ENCODE results near the gene IGBP1.
"Not testable (repeated sequence)": the region's sequence is repeated elsewhere in the genome, so short reads cannot be mapped to it uniquely, and the experiment has no call there.

IGBP1 gene

DNA sequence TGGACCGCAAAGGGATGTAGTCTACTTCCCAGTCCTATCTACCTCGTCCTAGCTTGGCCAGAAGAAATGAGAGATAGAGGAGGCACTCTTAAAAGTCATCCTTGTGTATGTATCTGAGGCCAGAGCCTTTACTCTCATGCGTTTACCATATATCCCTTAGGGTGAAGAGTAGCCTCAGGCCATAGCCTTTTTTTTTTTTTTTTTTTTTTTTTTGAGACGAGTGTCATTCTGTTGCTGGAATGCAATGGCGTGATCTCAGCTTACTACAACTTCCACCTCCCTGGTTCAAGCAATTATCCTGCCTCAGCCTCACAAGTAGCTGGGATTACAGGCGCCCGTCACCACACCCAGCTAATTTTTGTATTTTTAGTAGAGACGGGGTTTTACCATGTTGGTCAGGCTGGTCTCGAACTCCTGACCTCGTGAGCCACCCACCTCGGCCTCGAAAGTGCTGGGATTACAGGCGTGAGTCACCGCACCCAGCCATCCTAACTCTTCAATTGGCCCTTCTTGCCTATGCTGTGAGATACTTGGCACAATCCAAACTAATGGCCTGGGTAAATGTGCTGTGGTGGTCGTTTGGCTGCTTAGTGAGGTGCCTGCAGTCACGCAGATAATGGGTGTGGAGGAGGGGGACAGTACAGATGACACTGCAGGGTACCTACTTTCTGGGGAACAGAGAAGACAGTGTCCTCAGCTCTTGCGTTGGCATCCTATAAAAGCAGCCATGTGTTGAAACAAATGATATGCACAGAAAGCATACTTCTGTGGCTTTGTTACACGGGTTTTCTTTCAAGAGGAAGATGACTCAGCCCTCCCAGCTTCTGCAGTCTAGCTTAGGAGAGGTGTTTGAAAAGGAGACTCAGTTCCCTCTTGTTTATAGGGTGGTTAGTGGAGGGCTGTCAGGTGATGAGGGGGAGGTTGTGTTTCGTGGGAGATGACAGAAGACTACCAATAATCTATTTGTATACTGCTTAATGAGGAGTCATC, 33.6 kb downstream of the IGBP1 start:
- in situ Hi-C loops (cut with MboI; ENCODE audit: low sequenced_read_pairs), result no loop called here

- in situ Hi-C loops (cut with MboI; ENCODE audit: low sequenced_read_pairs), result no loop called here
Measured at GRCh38 chrX:70168238-70169188, 35.3 kb downstream of the IGBP1 start.

- in situ Hi-C loops (cut with MboI; ENCODE audit: low sequenced_read_pairs), result no loop called here
Measured at GRCh38 chrX:70169281-70169680, 36.0 kb downstream of the IGBP1 start.

GRCh38 chrX:70171624-70172023, 38.4 kb downstream of the IGBP1 start:
- in situ Hi-C loops (cut with MboI; ENCODE audit: low sequenced_read_pairs), result no loop called here

DNA sequence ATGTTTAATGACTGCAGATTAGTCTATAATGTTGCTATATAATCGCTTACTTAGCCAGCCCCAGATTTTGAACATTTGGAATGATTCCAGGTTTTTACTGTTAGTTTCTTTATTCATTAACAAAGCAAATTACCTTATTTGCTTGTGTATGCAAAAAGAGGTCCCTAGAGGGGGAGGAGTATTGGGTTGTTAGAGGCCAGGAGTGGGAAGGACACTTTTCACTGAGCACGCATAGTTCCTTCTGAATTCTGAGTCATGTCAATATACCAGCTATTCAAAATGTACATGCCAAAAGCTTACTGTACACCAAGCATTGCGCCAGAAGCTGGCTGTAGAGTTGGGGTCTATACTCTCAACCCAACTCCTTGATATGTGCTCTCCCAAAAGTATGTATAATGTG, 39.0 kb downstream of the IGBP1 start:
- in situ Hi-C loops (cut with MboI; ENCODE audit: low sequenced_read_pairs), result no loop called here

DNA sequence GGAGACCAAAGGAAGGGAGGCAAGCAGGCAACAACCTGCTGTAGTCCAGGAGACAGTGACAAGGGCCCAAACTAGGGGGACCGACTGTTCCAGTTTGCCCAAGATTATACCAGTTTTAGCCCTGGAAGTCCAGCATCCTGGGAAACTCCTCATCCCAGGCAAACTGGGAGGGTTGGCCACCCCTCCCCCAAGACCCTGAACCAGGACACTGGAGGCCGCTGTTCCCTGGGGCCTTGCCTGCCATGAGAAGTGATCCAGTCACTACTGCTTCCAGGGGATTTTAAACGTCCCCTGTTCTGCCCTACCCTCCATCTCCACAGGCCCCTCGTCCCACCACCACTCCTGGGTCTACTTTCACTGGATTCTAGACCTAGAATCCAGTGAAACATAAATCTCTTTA, 39.7 kb downstream of the IGBP1 start:
- in situ Hi-C loops (cut with MboI; ENCODE audit: low sequenced_read_pairs), result no loop called here

GRCh38 chrX:70174754-70175153, 41.5 kb downstream of the IGBP1 start:
- in situ Hi-C loops (cut with MboI; ENCODE audit: low sequenced_read_pairs), result no loop called here

DNA sequence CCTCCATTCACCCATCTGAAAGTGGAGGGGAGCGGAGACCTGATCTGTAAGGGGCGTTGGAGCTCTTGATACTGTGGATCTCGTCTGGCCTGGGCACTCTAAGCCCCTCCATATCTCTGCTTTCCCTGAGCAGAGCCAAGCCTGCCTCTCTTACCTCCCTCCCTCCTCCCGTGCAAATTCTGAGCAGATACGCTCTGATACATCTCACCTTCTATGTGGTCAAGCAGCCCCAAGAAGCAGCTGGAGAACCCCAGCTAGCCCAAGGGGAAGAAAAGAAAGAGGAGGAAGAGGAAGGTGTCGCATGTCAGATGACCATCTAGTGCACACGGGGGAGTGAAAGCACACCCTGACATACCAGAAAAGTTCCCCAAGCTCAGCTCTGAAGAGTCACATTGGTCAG, 42.1 kb downstream of the IGBP1 start:
- in situ Hi-C loops (cut with MboI; ENCODE audit: low sequenced_read_pairs), result no loop called here

DNA sequence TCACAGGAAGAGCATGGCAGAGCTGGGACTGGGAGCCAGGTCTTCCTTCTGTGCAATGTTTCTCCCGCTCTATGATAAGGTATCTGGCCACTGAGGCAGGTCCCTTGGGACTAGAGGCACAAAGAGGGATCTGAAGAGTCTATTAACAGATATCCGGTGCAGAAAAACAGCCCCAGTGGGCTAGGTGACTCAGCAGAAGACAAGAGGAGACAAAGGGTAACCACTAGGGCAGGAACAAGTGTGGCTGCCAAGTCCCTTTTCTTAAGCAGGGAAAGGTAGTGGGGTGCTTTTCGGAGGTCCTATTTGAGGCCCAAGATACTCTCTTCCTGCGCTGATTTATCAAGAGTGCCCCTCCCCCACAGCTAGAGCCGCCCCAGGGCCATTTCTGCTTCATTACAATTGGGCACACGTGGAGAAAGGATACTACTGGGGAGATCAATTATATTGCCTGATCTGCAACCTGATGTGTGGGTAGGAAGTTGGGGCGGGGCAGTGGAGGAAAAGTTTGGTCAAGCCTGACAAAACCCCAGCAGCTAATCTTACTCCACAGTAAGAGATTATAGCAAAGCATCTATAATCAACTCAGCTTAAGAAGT, 43.8 kb downstream of the IGBP1 start, which contains the start of gene DGAT2L6:
Gene DGAT2L6, plus strand, starts transcription at position 546 of the 596 bp plus-strand sequence. CDS start 100 bp downstream, outside the sequence.
- in situ Hi-C loops (cut with MboI; ENCODE audit: low sequenced_read_pairs), result no loop called here

DNA sequence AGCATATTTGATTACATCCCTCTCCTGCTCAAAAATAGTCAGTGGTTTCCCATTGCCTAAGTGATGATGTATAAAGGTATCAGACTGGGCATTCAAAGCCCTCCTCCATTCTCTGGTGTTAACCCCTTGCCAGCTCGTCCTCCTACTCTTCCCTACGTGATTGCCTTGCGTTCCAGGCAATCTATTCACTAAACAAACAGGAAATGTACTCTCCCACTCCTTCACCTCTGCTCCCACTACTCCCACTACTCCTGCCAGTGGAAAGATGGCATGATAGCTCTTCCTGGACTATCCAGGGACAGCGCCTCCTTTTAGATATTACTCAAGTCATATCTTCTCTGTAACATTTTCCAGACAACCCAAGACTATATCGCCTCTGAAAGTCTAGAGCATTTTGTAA, 49.8 kb downstream of the IGBP1 start:
- in situ Hi-C loops (cut with MboI; ENCODE audit: low sequenced_read_pairs), result no loop called here

DNA sequence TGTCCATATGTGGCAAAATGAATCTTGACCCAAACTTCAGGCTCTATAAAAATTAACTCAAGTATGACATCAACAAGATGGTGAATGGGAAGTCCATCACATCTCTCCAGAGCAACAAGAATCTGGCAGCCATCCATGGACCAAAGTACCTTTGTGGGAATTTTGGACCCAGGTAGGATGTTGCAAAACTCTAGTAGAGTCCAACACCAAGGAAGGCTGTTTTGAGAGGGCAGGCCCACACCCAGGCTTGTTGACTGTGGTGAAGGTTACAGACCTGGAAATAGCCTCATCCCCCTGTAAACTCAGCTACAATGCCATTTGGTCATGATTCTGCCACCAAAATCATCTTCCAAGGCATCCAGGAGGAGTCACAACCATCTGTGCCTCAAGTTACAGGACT, 57.0 kb downstream of the IGBP1 start:
- in situ Hi-C loops (cut with MboI; ENCODE audit: low sequenced_read_pairs), result no loop called here

- in situ Hi-C loops (cut with MboI; ENCODE audit: low sequenced_read_pairs), result no loop called here
Measured at GRCh38 chrX:70196961-70197720, 63.9 kb downstream of the IGBP1 start.

- in situ Hi-C loops (cut with MboI; ENCODE audit: low sequenced_read_pairs), result no loop called here
Measured at GRCh38 chrX:70201732-70202131, 68.5 kb downstream of the IGBP1 start.

- in situ Hi-C loops (cut with MboI; ENCODE audit: low sequenced_read_pairs), result no loop called here
Measured at GRCh38 chrX:70208479-70208878, 75.2 kb downstream of the IGBP1 start.

GRCh38 chrX:70209570-70209969, 76.3 kb downstream of the IGBP1 start:
- in situ Hi-C loops (cut with MboI; ENCODE audit: low sequenced_read_pairs), result not testable (repeated sequence)

Measured in HL-60/S4 (cell line).